LNCAP (cell line): Measurements from ENCODE around the gene PBX2.

Source experiments
- CTCF ChIP-seq: fragments of 450-650 bp; IDR thresholded peaks from 2 replicates; pipeline ENCODE4 v1.5.1; 2017; ENCODE audit warnings: mild to moderate bottlenecking

PBX2 gene

GRCh38 chr6:32200711-32201475, 10.9 kb upstream of the PBX2 start:
- TF ChIP-seq CTCF = no peak

- TF ChIP-seq CTCF = no peak
These were observed 8.9 kb upstream of the PBX2 start for GRCh38 chr6:32198866-32199265.

DNA sequence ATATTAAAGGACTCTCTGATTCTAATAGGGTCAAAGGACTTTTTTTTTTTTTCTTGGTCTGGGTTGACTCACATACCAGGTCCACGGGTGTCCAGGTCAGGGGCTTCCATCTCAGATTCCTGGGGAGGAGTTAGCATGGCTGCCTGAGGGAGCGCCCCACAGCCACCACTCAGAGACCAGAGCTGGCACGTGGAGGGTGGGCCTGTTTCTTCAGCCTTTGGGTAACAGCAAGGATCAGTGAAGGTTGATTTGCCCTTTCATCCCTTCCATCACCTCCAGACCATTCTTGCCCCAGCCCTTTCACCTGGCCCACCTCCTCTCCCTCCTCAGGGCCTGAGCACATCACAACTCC, 8.3 kb upstream of the PBX2 start:
- no peak for TF ChIP-seq CTCF

DNA sequence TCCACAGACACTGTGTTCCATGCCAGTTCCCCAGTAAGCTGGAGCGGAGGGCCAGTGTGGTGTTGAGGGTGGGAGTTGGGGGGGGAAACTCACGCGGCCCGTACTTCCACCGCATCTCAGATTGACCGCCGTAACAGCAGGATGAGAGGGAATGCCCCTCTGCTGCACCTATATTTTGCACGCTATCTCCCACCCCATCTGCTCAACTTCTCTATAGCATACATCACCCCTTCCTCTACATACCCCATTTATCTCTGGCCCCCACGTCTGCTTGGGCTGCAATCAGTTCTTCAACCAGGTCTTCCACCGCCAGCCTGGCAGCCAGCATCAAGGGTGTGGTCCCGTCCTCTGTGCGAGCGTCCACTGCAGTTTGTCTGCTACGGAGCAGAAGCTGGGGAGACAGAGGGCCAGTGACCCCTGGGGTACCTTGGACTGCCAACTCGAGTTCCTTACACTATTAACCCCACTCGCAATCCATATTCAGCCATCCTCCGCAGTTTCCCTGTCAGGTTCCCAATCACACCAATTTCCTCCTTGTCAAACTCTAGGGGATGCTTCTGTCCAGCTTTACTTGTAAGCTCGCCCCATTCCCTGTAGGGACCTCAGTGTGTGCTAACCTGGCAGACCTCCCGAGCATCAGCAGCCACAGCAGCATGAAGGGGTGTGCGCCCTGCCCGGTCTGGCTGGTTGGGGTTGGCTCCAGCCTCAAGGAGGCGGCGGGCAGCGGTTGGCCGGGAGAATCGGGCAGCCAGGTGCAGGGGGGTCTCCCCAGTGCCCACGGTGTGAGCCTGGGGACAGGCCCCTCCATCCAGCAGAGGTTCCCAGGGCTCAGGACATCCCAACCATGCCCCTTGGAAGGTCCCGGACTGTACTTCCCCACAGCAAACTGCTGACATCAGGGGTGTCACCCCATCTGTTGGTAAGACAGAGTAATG, 6.9 kb upstream of the PBX2 start:
- TF ChIP-seq CTCF = no peak

DNA sequence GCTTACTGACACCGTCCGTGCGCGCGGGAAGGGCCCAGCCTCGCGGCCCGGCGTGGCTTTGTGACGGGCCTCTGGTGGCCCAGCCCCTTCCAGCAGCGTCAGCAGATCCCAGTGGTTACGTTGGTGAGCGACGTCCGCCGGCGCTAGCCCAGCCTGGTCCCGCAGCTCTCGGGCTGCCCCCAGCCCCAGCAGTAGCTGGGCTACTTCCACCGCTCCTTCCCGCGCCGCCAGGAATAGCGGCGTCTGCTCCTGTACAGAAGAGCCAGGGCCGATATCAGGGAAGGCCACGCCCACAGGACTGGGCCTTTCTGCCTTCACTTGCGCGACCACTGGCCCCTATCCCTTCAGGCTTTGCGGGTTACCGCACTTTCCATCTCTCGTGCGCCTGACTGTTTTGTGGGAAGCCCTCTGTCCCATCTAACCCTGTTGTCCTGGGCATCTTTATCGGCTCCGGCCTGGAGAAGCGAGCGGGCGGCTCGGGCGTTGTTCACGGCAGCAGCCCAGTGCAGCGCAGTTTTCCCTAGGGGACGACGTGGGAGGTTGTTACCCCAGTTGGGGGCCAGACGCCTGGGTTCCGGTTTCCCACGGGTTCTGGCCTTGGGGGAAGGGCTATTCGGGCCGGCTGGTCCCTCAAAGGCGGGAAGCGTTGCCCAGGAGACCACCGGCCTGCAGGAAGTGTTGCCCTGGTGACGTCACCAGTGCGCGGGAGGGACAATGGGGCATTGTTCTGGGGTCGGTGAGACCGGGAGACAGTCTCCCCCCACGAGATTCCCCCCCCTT, 6.1 kb upstream of the PBX2 start:
- TF ChIP-seq CTCF = no peak

DNA sequence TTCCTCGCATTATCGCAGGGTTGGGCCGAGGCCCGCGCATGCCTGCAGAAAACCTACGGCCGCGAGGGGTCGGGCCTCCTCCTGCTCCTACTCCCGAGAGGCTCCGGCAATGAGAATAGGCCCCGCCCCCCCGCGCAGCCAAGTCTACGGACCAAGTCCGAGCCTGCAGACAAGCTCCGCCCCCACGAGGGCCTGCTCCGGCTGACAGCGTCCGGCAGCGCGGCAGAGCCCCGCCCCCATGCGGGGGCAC, 5.6 kb upstream of the PBX2 start:
- TF ChIP-seq CTCF = no peak

DNA sequence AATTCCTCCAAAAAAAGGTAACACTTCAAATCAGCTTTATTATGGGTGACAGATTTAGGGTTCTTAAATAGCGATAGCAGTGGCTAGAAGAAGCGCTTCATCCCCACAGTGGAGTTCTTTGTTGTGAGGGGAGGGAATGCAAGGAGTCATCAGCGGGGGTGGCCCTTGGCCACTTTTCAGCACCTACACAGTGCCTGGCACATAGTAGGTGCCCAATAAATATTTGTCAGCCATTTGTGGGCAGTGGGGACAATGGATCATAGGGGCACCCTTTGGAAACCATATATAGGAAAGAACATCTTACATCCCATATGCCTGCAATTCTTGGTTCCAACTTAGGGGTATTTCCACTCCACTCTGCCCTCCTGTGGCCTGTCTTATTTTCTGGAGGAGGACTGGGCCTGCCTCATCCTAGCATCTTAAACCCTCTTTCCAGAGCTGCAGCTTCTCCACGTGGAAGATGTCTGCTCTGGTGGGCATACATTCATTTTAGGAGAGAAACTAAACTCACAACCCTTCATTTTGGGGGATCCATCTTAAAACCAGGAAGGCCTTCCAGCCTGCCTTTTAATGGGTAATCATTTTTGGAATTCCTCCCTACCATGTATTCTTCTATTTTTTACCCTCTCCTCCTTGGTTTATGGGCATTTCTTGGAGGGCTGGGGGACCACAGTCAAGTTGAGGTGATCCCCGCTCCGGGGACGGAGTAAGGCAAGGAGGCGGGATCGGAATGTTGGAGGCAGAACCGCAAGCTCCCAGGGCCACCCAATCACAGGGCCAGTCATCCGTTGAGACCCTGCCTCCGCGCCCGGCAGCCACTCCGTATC, 5.0 kb upstream of the PBX2 start:
- peak; percentile 48; the same call in 1 of the 2 replicates for TF ChIP-seq CTCF
